OCI-LY1 (cell line): Measurements from ENCODE around the gene NHERF2.

Experiments
- H2AFZ ChIP-seq: fragments of 200-600 bp; sonication (generic), shearing (Covaris generic); 2 replicates; pipeline ENCODE4 v1.6.0; 2014; ENCODE audit warnings: antibody characterized with exemption, mild to moderate bottlenecking, low read length
- H3F3A ChIP-seq: fragments of 200-600 bp; sonication (generic), shearing (Covaris generic); 2 replicates; pipeline ENCODE4 v1.6.0; 2014; ENCODE audit warnings: mild to moderate bottlenecking, antibody characterized with exemption, low read length, moderate library complexity; ENCODE audit not compliant: insufficient read depth
- H3K27ac ChIP-seq: fragments of 200-600 bp; sonication (generic); 2 replicates; pipeline ENCODE4 v1.5.1; 2014; ENCODE audit warnings: low read length, mixed run types, mild to moderate bottlenecking, low read depth; ENCODE audit not compliant: poor library complexity, severe bottlenecking
- H3K27me3 ChIP-seq: fragments of 200-600 bp; sonication (generic); 2 replicates; pipeline ENCODE4 v1.6.0; 2014; ENCODE audit warnings: antibody characterized with exemption, mild to moderate bottlenecking, low read length, moderate library complexity; ENCODE audit not compliant: insufficient read depth
- H3K36me3 ChIP-seq: fragments of 200-600 bp; sonication (generic); 2 replicates; pipeline ENCODE4 v1.6.1; 2014; ENCODE audit warnings: mild to moderate bottlenecking, antibody characterized with exemption, low read length, moderate library complexity, mixed read lengths; ENCODE audit not compliant: insufficient read depth
- H3K4me1 ChIP-seq: fragments of 200-600 bp; sonication (generic); 2 replicates; pipeline ENCODE4 v1.5.1; 2014; ENCODE audit warnings: mild to moderate bottlenecking, low read length, moderate library complexity; ENCODE audit not compliant: insufficient read depth, severe bottlenecking
- H3K4me2 ChIP-seq: fragments of 200-600 bp; sonication (generic), shearing (Covaris generic); 2 replicates; pipeline ENCODE4 v1.6.1; 2014; ENCODE audit warnings: low read length
- H3K4me3 ChIP-seq: fragments of 200-600 bp; sonication (generic); 2 replicates; pipeline ENCODE4 v1.5.1; 2014; ENCODE audit warnings: low read length, low read depth, mild to moderate bottlenecking, mixed read lengths; ENCODE audit not compliant: poor library complexity, severe bottlenecking
- H3K79me2 ChIP-seq: fragments of 200-600 bp; shearing (Covaris generic); 2 replicates; pipeline ENCODE4 v1.6.1; 2016; ENCODE audit warnings: mixed run types, low read length, mixed read lengths; ENCODE audit not compliant: insufficient read depth
- H3K9ac ChIP-seq: fragments of 200-600 bp; sonication (generic), shearing (Covaris generic); 2 replicates; pipeline ENCODE4 v1.6.1; 2014; ENCODE audit warnings: mild to moderate bottlenecking, low read length, mixed read lengths
- H3K9me2 ChIP-seq: fragments of 200-600 bp; sonication (generic), shearing (Covaris generic); 2 replicates; pipeline ENCODE4 v1.6.1; 2014; ENCODE audit warnings: low read depth, mild to moderate bottlenecking, low read length, mixed read lengths
- H3K9me3 ChIP-seq: fragments of 200-600 bp; shearing (Covaris generic); 2 replicates; pipeline ENCODE4 v1.6.1; 2014; ENCODE audit warnings: low read length, mixed read lengths
- H4K20me1 ChIP-seq: fragments of 200-600 bp; sonication (generic), shearing (Covaris generic); 2 replicates; pipeline ENCODE4 v1.6.0; 2016; ENCODE audit warnings: mild to moderate bottlenecking, low read length; ENCODE audit not compliant: insufficient read depth
- CTCF ChIP-seq: fragments of 200-600 bp; sonication (generic), shearing (Covaris generic); IDR thresholded peaks from 2 replicates; pipeline ENCODE4 v1.5.1; 2017; ENCODE audit warnings: mild to moderate bottlenecking, antibody characterized with exemption, low read length, moderate library complexity, mixed read lengths
- EZH2 ChIP-seq: fragments of 200-600 bp; sonication (generic), shearing (Covaris generic); IDR thresholded peaks from 2 replicates; pipeline ENCODE4 v1.8.0; 2017; ENCODE audit warnings: borderline replicate concordance, mixed run types, mild to moderate bottlenecking, antibody characterized with exemption, low read length, moderate library complexity, mixed read lengths

Gene NHERF2

GRCh38 chr16:2040041-2040786 lies 13.5 kb downstream of the NHERF2 start:
- H3K79me2 ChIP-seq: no peaks in the 10 kb centered on the region
- no peak overlapping the region for H3K4me3 ChIP-seq
- H3K27me3 ChIP-seq: peaks cover 12% of the 10 kb centered on the region
- no peak overlapping the region for H3K4me2 ChIP-seq
- H3K27ac ChIP-seq: no peak overlapping the region
- TF ChIP-seq EZH2 (no peak), CTCF (no peak)
- no peaks in the 10 kb centered on the region for H4K20me1 ChIP-seq
- H3K4me1 ChIP-seq: no peaks in the 10 kb centered on the region
- no peaks in the 10 kb centered on the region for H3K9me2 ChIP-seq
- no peak overlapping the region for H2AFZ ChIP-seq
- H3K9me3 ChIP-seq: no peaks in the 10 kb centered on the region
- peaks cover 12% of the 10 kb centered on the region; the same call in 1 of the 2 replicates for H3K36me3 ChIP-seq
- H3F3A ChIP-seq: no peaks in the 10 kb centered on the region
- no peak overlapping the region for H3K9ac ChIP-seq

- Histone ChIP-seq H3K36me3 (peaks cover 12% of the 10 kb centered on the region; the same call in 1 of the 2 replicates), H3K4me2 (no peak overlapping the region), H3K4me1 (peaks cover 1% of the 10 kb centered on the region), H3K9ac (no peak overlapping the region), H3K9me3 (no peaks in the 10 kb centered on the region), H3K9me2 (no peaks in the 10 kb centered on the region), H3F3A (no peaks in the 10 kb centered on the region), H3K27ac (no peak overlapping the region), H3K79me2 (no peaks in the 10 kb centered on the region), H2AFZ (no peak overlapping the region), H3K27me3 (peaks cover 12% of the 10 kb centered on the region), H4K20me1 (no peaks in the 10 kb centered on the region), H3K4me3 (no peak overlapping the region)
- TF ChIP-seq EZH2: no peak
- TF ChIP-seq CTCF: no peak
These were observed 14.3 kb downstream of the NHERF2 start for GRCh38 chr16:2040787-2041522.

- no peaks in the 10 kb centered on the region for H4K20me1 ChIP-seq
- TF ChIP-seq CTCF: no peak
- TF ChIP-seq EZH2: no peak
- peaks cover 12% of the 10 kb centered on the region; the same call in 1 of the 2 replicates for H3K36me3 ChIP-seq
- peaks cover 3% of the 10 kb centered on the region for H3K27me3 ChIP-seq
- no peak overlapping the region for H3K4me3 ChIP-seq
- H3F3A ChIP-seq: no peaks in the 10 kb centered on the region
- no peak overlapping the region for H3K9ac ChIP-seq
- no peak overlapping the region for H3K4me2 ChIP-seq
- H3K79me2 ChIP-seq: no peaks in the 10 kb centered on the region
- peaks cover 15% of the 10 kb centered on the region for H3K4me1 ChIP-seq
- H2AFZ ChIP-seq: no peak overlapping the region
- no peaks in the 10 kb centered on the region for H3K9me3 ChIP-seq
- no peak overlapping the region for H3K27ac ChIP-seq
- no peaks in the 10 kb centered on the region for H3K9me2 ChIP-seq
These were observed 15.7 kb downstream of the NHERF2 start for GRCh38 chr16:2042171-2042985.
